ENCODE measurements around the gene PYM1.

DNA sequence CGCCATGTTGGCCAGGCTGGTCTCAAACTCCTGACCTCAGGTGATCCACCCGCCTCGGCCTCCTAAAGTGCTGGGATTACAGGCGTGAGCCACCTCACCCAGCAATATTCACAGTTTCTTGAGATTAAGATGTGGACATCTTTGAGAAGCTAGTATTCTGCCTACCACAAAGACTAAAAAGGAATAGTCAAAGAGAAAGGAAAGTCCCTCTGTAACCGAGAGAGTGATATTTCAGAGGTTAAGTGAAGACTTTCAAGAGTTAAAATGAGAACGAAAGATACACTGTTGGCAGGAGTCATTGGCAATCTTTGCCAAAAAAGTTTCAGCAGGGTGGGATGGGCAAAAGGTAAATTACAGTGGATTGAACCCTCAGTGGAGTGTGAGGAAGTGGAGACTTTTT lies 18.9 kb upstream of the PYM1 start:
- TF ChIP-seq POLR2A (IDR thresholded peaks at IDR 0.05): no peak
- TF ChIP-seq, protein P1, sequence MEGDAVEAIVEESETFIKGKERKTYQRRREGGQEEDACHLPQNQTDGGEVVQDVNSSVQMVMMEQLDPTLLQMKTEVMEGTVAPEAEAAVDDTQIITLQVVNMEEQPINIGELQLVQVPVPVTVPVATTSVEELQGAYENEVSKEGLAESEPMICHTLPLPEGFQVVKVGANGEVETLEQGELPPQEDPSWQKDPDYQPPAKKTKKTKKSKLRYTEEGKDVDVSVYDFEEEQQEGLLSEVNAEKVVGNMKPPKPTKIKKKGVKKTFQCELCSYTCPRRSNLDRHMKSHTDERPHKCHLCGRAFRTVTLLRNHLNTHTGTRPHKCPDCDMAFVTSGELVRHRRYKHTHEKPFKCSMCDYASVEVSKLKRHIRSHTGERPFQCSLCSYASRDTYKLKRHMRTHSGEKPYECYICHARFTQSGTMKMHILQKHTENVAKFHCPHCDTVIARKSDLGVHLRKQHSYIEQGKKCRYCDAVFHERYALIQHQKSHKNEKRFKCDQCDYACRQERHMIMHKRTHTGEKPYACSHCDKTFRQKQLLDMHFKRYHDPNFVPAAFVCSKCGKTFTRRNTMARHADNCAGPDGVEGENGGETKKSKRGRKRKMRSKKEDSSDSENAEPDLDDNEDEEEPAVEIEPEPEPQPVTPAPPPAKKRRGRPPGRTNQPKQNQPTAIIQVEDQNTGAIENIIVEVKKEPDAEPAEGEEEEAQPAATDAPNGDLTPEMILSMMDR (IDR thresholded peaks at IDR 0.05): no peak
